ENCODE data around the gene ZNF652.

GRCh38 chr17:49404906-49405305 is 42.9 kb upstream of the ZNF652 start:
- no peak for TF ChIP-seq CTCF (conservative IDR thresholded peaks at IDR 0.05; ENCODE audit: low read depth in 2 of 2)
- TF ChIP-seq POLR2AphosphoS5 (IDR thresholded peaks at IDR 0.05; ENCODE audit: low read depth), result no peak
- TF ChIP-seq EZH2phosphoT487 (IDR thresholded peaks at IDR 0.05; ENCODE audit: unreplicated experiment), result no peak
- no peak for TF ChIP-seq EZH2 (IDR thresholded peaks at IDR 0.05; ENCODE audit: low read depth, unreplicated experiment)
- TF ChIP-seq STAT1 (IDR thresholded peaks at IDR 0.05; ENCODE audit: unreplicated experiment), result no peak
- TF ChIP-seq, protein P1, sequence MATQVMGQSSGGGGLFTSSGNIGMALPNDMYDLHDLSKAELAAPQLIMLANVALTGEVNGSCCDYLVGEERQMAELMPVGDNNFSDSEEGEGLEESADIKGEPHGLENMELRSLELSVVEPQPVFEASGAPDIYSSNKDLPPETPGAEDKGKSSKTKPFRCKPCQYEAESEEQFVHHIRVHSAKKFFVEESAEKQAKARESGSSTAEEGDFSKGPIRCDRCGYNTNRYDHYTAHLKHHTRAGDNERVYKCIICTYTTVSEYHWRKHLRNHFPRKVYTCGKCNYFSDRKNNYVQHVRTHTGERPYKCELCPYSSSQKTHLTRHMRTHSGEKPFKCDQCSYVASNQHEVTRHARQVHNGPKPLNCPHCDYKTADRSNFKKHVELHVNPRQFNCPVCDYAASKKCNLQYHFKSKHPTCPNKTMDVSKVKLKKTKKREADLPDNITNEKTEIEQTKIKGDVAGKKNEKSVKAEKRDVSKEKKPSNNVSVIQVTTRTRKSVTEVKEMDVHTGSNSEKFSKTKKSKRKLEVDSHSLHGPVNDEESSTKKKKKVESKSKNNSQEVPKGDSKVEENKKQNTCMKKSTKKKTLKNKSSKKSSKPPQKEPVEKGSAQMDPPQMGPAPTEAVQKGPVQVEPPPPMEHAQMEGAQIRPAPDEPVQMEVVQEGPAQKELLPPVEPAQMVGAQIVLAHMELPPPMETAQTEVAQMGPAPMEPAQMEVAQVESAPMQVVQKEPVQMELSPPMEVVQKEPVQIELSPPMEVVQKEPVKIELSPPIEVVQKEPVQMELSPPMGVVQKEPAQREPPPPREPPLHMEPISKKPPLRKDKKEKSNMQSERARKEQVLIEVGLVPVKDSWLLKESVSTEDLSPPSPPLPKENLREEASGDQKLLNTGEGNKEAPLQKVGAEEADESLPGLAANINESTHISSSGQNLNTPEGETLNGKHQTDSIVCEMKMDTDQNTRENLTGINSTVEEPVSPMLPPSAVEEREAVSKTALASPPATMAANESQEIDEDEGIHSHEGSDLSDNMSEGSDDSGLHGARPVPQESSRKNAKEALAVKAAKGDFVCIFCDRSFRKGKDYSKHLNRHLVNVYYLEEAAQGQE (IDR thresholded peaks at IDR 0.05; ENCODE audit: unreplicated experiment), result no peak
- TF ChIP-seq, protein P2, sequence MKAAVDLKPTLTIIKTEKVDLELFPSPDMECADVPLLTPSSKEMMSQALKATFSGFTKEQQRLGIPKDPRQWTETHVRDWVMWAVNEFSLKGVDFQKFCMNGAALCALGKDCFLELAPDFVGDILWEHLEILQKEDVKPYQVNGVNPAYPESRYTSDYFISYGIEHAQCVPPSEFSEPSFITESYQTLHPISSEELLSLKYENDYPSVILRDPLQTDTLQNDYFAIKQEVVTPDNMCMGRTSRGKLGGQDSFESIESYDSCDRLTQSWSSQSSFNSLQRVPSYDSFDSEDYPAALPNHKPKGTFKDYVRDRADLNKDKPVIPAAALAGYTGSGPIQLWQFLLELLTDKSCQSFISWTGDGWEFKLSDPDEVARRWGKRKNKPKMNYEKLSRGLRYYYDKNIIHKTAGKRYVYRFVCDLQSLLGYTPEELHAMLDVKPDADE (IDR thresholded peaks at IDR 0.05), result no peak
- TF ChIP-seq CREB1 (CRISPR knock-in tag; IDR thresholded peaks at IDR 0.05; ENCODE audit: low read depth), result no peak
- no peak for TF ChIP-seq NANOG (IDR thresholded peaks at IDR 0.05; ENCODE audit: borderline replicate concordance)
- TF ChIP-seq JUNB (IDR thresholded peaks at IDR 0.05; ENCODE audit: unreplicated experiment), result no peak

Measured in GM23338 (cell line).